CD4-positive, alpha-beta T cell treated with Interleukin-6 at 100 ng/mL for 8 hours (primary cell): Measurements from ENCODE around the gene ABCG1.

Experiments
- DNase-seq: peaks from one replicate; pipeline ENCODE4 v3.0.0-alpha.2; 2020; ENCODE audit warnings: mixed read lengths, low spot score

Gene ABCG1

GRCh38 chr21:42272109-42272962, 53.4 kb downstream of the ABCG1 start:
- DNase-seq, result no peak

GRCh38 chr21:42272984-42273600, 54.2 kb downstream of the ABCG1 start:
- no peak for DNase-seq

GRCh38 chr21:42276076-42276475, 57.1 kb downstream of the ABCG1 start:
- DNase-seq, result no peak

- no peak for DNase-seq
Observed at GRCh38 chr21:42276526-42277154, 57.7 kb downstream of the ABCG1 start.

- no peak for DNase-seq
Observed at GRCh38 chr21:42277593-42277992, 58.7 kb downstream of the ABCG1 start.

- no peak for DNase-seq
Observed at GRCh38 chr21:42278451-42279149, 59.7 kb downstream of the ABCG1 start.

- DNase-seq, result no peak
Observed at GRCh38 chr21:42279341-42279871, 60.5 kb downstream of the ABCG1 start.

- no peak for DNase-seq
Observed at GRCh38 chr21:42279888-42280287, 60.9 kb downstream of the ABCG1 start.

GRCh38 chr21:42280356-42281180, 61.6 kb downstream of the ABCG1 start:
- no peak for DNase-seq

GRCh38 chr21:42281181-42281680, 62.3 kb downstream of the ABCG1 start:
- no peak for DNase-seq

GRCh38 chr21:42282021-42282420, 63.1 kb downstream of the ABCG1 start:
- DNase-seq, result no peak

GRCh38 chr21:42282715-42283114, 63.8 kb downstream of the ABCG1 start:
- DNase-seq, result no peak

GRCh38 chr21:42285569-42286245, 66.8 kb downstream of the ABCG1 start:
- no peak for DNase-seq

GRCh38 chr21:42286416-42286815, 67.5 kb downstream of the ABCG1 start:
- DNase-seq, result no peak

- no peak for DNase-seq
Observed at GRCh38 chr21:42287193-42288083, 68.5 kb downstream of the ABCG1 start.

GRCh38 chr21:42288962-42289361, 70.0 kb downstream of the ABCG1 start:
- no peak for DNase-seq

GRCh38 chr21:42289926-42290325, 71.0 kb downstream of the ABCG1 start:
- no peak for DNase-seq

GRCh38 chr21:42290505-42290904, 71.6 kb downstream of the ABCG1 start:
- no peak for DNase-seq

GRCh38 chr21:42291003-42291750, 72.2 kb downstream of the ABCG1 start:
- no peak for DNase-seq
